Vagina (tissue), 2 donors: ENCODE data around the gene ALG12. TPM values are rescaled to one million over a fixed set of nuclear protein-coding genes. Genes with fewer than 3 reads are reported as not detected.

Experiments used
- DNase-seq, 2 donors: peaks; one replicate each; pipeline ENCODE4 v3.0.0-alpha.2; 2017; ENCODE audit errors: extremely low spot score in 2 of 2
- H3K27ac ChIP-seq: fragments of 200-600 bp; sonication (generic); one replicate; pipeline ENCODE4 v1.5.1; 2019
- H3K27me3 ChIP-seq: fragments of 200-600 bp; sonication (generic); one replicate; pipeline ENCODE4 v1.5.1; 2019
- H3K36me3 ChIP-seq, 2 donors: fragments of 200-600 bp; sonication (generic); one replicate each; pipeline ENCODE4 v1.5.1; 2017 to 2019
- H3K4me1 ChIP-seq: fragments of 200-600 bp; sonication (generic); one replicate; pipeline ENCODE4 v1.5.1; 2019
- H3K4me3 ChIP-seq, 2 donors: fragments of 200-600 bp; sonication (generic); 1 replicate in 1 of 2; 2 replicates in 1 of 2; pipeline ENCODE4 v1.5.1; 2016 to 2019
- H3K9me3 ChIP-seq: fragments of 200-600 bp; sonication (generic); one replicate; pipeline ENCODE4 v1.5.1; 2019
- POLR2A ChIP-seq, 2 donors: fragments of 450-650 bp; IDR thresholded peaks; one replicate each; pipeline ENCODE4 v1.6.1; 2017; ENCODE audit warnings: antibody characterized with exemption in 2 of 2, mild to moderate bottlenecking in 2 of 2, moderate library complexity in 2 of 2
- POLR2AphosphoS5 ChIP-seq, 2 donors: sonication (generic); formaldehyde crosslinking; IDR thresholded peaks; one replicate each; pipeline ENCODE4 v1.9.0; 2017; ENCODE audit warnings: antibody characterized with exemption in 2 of 2, mild to moderate bottlenecking in 2 of 2, low read depth in 1 of 2; ENCODE audit not compliant: insufficient read depth in 1 of 2
- intact Hi-C: fragments of 100-400 bp; cut with DNase I; formaldehyde crosslinking; loops from one replicate; pipeline ENCODE4 v1.15.1; 2023
- total RNA-seq: library from RNA; depleted of rRNA; stranded (reverse); fragments of >200 nt; gene quantifications from one replicate; pipeline ENCODE4 v1.2.3, GENCODE V29; 2016
- TF ChIP-seq, protein P1 (sequence below), 3 experiments: fragments of 450-650 bp in 2 of 3; fragments of 200-600 bp in 1 of 3; sonication (generic) in 1 of 3; IDR thresholded peaks; one replicate each; pipeline ENCODE4 v1.5.1; 2017 to 2019; ENCODE audit warnings: antibody characterized with exemption in 3 of 3, mild to moderate bottlenecking in 2 of 3, moderate library complexity in 2 of 3

ALG12 gene
- total RNA-seq, 1 donor from 2014 or later = 21.4 TPM

DNA sequence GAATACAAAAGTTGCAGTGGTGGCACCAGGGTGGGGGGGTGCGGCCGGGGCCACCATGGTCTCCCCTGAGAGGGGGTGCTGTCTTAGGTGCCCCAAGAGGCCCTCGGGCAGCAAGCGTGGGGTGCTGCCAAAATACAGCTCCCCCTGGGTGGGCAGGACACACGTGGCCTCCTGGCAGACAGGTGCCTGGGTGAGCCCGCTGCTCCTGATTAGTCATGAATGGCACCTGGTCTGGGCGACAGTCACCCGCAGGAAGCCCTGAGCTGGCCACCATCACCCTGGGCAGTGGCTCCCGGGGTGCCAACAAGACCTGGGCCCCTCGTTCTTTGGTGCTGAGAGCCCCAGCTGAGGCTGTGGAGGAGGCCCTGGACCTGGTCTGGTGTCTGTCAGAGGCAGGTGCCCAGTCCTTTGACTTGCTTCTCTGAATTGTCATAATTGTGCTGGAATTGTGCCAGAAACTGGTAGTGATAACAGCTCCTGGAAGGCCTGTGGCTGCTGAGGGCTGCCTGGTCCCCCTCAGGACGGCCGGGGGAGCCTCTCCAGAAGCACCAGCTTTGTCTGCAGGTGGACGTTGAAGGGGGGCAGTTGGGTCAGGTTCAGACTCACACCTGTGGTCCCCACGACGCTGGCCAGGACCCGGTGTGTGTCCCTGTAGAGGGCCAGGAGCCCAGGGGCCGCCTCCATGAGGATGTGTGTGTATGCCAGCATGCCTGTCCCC, 14.8 kb downstream of the ALG12 start:
- Histone ChIP-seq H3K4me3 (no peak overlapping the region), H3K4me1 (no peaks in the 10 kb centered on the region), H3K36me3 (peaks cover 0 to 49% of the 10 kb centered on the region in 2 donors), H3K9me3 (no peaks in the 10 kb centered on the region), H3K27ac (no peak overlapping the region), H3K27me3 (no peaks in the 10 kb centered on the region)
- TF ChIP-seq POLR2AphosphoS5 (IDR thresholded peaks at IDR 0.05; ENCODE audit: insufficient read depth in 1 of 2, low read depth in 1 of 2) = no peak
- no peak for TF ChIP-seq POLR2A (IDR thresholded peaks at IDR 0.05)
- TF ChIP-seq, protein P1, sequence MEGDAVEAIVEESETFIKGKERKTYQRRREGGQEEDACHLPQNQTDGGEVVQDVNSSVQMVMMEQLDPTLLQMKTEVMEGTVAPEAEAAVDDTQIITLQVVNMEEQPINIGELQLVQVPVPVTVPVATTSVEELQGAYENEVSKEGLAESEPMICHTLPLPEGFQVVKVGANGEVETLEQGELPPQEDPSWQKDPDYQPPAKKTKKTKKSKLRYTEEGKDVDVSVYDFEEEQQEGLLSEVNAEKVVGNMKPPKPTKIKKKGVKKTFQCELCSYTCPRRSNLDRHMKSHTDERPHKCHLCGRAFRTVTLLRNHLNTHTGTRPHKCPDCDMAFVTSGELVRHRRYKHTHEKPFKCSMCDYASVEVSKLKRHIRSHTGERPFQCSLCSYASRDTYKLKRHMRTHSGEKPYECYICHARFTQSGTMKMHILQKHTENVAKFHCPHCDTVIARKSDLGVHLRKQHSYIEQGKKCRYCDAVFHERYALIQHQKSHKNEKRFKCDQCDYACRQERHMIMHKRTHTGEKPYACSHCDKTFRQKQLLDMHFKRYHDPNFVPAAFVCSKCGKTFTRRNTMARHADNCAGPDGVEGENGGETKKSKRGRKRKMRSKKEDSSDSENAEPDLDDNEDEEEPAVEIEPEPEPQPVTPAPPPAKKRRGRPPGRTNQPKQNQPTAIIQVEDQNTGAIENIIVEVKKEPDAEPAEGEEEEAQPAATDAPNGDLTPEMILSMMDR (IDR thresholded peaks at IDR 0.05) = no peak
- intact Hi-C loops = no loop called here
- DNase-seq = no peak

DNA sequence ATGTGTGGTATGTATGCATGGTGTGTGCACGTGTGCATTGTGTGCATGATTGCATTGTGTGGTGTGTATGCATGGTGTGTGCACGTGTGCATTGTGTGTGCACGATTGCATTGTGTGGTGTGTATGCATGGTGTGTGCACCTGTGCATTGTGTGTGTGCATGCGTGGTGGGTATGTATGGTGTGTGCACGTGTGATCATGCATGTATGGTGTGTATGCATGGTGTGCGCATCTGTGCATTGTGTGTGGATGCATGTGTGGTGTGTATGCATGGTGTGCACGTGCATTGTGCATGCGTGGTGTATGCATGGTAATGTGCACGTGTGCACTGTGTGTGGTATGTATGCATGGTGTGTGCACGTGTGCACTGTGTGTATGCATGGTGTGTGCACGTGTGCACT, 16.8 kb downstream of the ALG12 start:
- Histone ChIP-seq H3K27me3 (no peaks in the 10 kb centered on the region), H3K9me3 (no peaks in the 10 kb centered on the region), H3K4me1 (no peaks in the 10 kb centered on the region), H3K36me3 (peaks cover 0 to 34% of the 10 kb centered on the region in 2 donors), H3K4me3 (no peak overlapping the region), H3K27ac (no peak overlapping the region)
- TF ChIP-seq, protein P1 (IDR thresholded peaks at IDR 0.05) = no peak
- TF ChIP-seq POLR2A (IDR thresholded peaks at IDR 0.05) = no peak
- TF ChIP-seq POLR2AphosphoS5 (IDR thresholded peaks at IDR 0.05; ENCODE audit: insufficient read depth in 1 of 2, low read depth in 1 of 2) = no peak
- intact Hi-C loops = no loop called here
- no peak for DNase-seq

DNA sequence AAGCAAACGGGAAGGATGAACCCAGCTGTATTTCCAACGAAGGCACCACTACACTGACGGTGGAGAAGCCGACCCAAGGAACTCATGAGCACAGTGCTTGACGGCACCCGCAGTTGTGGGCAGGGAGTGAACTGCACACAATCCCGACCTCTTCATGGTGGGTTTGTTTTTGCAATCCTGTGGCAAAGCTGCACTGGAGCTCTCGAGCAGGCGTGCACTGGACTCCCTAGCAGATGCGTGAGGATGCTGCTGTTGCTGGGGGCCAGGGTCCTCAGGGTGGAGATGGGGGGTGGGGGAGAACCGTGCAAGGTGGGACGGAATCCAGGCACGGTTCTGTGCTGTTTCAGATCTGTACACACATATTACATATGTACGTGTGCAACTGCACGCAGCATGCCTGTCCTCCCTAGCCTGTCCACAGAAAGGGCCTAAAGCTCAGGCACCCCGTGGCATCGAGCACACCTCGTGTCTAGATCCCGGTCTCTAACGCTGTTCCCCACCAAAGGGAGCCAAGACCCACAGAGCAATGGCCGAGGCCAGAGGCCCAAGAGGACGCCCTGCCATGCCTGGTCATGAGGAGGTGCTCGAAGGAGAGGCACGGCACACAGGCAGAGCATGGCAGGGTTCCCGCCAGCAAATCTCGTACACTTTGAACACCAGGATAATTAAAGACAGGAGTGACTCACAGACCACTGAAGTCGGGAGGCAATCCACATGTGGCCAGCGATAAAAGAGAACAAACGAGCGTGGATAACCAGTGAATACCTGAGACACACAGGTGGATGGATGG, 17.6 kb downstream of the ALG12 start:
- H3K27me3 ChIP-seq = no peaks in the 10 kb centered on the region
- H3K36me3 ChIP-seq = peaks cover 0 to 34% of the 10 kb centered on the region in 2 donors
- H3K27ac ChIP-seq = no peak overlapping the region
- no peaks in the 10 kb centered on the region for H3K4me1 ChIP-seq
- no peak for DNase-seq
- H3K9me3 ChIP-seq = no peaks in the 10 kb centered on the region
- TF ChIP-seq POLR2A (IDR thresholded peaks at IDR 0.05) (no peak), POLR2AphosphoS5 (IDR thresholded peaks at IDR 0.05; ENCODE audit: insufficient read depth in 1 of 2, low read depth in 1 of 2) (no peak)
- TF ChIP-seq, protein P1 (IDR thresholded peaks at IDR 0.05) = no peak
- intact Hi-C loops = no loop called here
- no peak overlapping the region for H3K4me3 ChIP-seq

DNA sequence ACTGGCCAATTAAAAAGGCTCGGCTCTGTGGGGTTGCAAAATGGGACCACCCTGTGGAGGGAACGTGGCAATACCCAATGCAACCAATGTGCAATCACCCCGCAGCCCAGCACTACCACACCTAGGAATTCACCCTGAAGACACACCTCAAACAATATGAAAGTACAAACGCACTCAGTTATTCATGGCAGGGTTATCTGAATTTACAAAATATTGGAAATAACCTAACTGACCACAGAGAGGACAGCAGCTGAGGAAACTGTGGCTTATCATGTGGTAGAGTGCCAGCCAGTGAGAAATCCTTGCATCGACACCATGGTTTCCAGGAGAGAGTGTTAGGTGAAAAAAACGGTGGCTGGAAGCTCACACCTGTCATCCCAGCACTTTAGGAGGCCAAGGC, 18.7 kb downstream of the ALG12 start:
- no peak overlapping the region for H3K27ac ChIP-seq
- no peaks in the 10 kb centered on the region for H3K9me3 ChIP-seq
- DNase-seq = no peak
- peaks cover 0 to 34% of the 10 kb centered on the region in 2 donors for H3K36me3 ChIP-seq
- intact Hi-C loops = no loop called here
- H3K4me3 ChIP-seq = no peak overlapping the region
- H3K27me3 ChIP-seq = no peaks in the 10 kb centered on the region
- no peaks in the 10 kb centered on the region for H3K4me1 ChIP-seq
- TF ChIP-seq POLR2AphosphoS5 (IDR thresholded peaks at IDR 0.05; ENCODE audit: insufficient read depth in 1 of 2, low read depth in 1 of 2) (no peak), POLR2A (IDR thresholded peaks at IDR 0.05) (no peak)
- TF ChIP-seq, protein P1 (IDR thresholded peaks at IDR 0.05) = no peak
